KBM-7 (cell line): ENCODE data around the gene DCHS2.
"Not testable (repeated sequence)": the region's sequence is repeated elsewhere in the genome, so short reads cannot be mapped to it uniquely, and the experiment has no call there.

ENCODE experiments used
- DNase-seq: peaks from one replicate; pipeline ENCODE4 v3.0.0-alpha.2; 2015
- in situ Hi-C: fragments of 300-500 bp; cut with MboI; formaldehyde crosslinking; loops from 2 replicates; pipeline ENCODE4 v1.14.3; 2020; ENCODE audit warnings: low sequenced_read_pairs, low pct_unique_long_range_greater_than_20kb, mixed read lengths

DCHS2 gene

GRCh38 chr4:154305616-154306015 lies 186.0 kb downstream of the DCHS2 start:
- in situ Hi-C loops = no loop called here

GRCh38 chr4:154304679-154305078 lies 186.9 kb downstream of the DCHS2 start:
- DNase-seq = no peak
- in situ Hi-C loops = no loop called here

More at GRCh38 chr4:154305616-154306015, 186.0 kb downstream of the DCHS2 start:
- DNase-seq = no peak

- in situ Hi-C loops = no loop called here
- no peak for DNase-seq
These were observed 196.8 kb downstream of the DCHS2 start for GRCh38 chr4:154294652-154295350.

GRCh38 chr4:154293427-154293826 lies 198.2 kb downstream of the DCHS2 start:
- in situ Hi-C loops = no loop called here
- no peak for DNase-seq

- in situ Hi-C loops = no loop called here
- DNase-seq = no peak
These were observed 199.0 kb downstream of the DCHS2 start for GRCh38 chr4:154292589-154292988.

DNA sequence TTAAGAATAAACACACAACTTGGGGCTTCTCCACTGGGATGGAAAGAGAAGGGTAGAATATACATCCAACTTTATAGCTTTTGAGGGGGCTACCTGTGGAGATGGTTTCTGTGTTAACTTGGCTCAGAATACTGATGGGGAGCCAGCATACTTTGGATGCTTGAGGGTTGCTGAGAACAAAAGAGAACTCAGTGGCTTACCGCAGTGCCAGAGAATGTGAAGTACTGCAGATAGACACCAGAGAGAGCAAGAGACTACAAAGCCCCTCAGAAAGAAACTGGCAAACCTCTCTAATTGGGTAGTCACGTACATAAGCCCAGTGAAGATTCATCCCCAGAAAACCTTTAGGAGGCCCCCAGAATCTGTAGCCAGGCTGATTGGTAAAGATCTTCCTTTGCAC lies 214.4 kb downstream of the DCHS2 start:
- in situ Hi-C loops = no loop called here

GRCh38 chr4:154276496-154276895 lies 215.1 kb downstream of the DCHS2 start:
- no peak for DNase-seq
- in situ Hi-C loops = no loop called here

More for the DNA sequence above, 214.4 kb downstream of the DCHS2 start:
- no peak for DNase-seq

DNA sequence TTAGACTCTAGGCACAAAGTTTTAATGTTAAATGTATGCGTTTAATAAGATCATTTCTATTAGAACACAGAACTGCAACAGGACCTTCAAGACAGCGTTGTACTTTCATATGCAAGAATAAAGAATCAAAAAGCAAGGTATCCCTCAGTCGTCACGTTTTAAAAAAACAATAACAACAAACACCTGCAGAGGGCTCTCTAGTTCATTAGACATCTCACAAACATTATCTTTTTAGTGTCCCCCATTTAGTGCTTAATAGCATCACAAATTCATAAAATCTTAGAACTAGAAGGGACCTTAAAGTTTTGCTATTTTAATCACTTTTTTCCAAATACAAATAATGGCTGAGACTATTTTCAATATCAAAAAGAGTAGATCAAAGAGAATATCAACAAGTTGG lies 236.6 kb downstream of the DCHS2 start:
- no peak for DNase-seq
- in situ Hi-C loops = no loop called here

DNA sequence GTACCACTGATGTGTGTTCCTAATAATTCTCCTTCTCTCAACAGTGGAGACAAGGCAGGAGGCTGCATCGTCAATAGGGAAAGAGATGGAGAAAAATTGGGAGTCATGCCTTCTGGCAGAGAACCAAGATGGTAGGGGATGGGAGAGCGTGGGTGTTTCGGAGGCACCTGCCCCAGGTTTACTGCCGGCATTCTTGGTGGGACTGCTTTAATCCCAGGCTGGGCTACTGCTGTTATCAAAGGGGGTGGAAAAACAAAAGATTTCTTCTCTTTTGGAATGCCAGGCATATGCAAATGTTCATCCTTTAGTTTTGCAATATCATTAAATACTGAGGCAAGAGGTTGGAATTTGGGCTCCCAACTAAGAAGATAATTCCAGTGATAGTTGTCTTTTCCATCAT lies 257.0 kb downstream of the DCHS2 start:
- in situ Hi-C loops = no loop called here
- DNase-seq = no peak

GRCh38 chr4:154231806-154232478 lies 259.7 kb downstream of the DCHS2 start:
- in situ Hi-C loops = no loop called here
- no peak for DNase-seq

GRCh38 chr4:154230723-154231122 lies 260.9 kb downstream of the DCHS2 start:
- in situ Hi-C loops = no loop called here
- DNase-seq = no peak

- DNase-seq = no peak
- in situ Hi-C loops = no loop called here
These were observed 261.5 kb downstream of the DCHS2 start for GRCh38 chr4:154230091-154230490.

DNA sequence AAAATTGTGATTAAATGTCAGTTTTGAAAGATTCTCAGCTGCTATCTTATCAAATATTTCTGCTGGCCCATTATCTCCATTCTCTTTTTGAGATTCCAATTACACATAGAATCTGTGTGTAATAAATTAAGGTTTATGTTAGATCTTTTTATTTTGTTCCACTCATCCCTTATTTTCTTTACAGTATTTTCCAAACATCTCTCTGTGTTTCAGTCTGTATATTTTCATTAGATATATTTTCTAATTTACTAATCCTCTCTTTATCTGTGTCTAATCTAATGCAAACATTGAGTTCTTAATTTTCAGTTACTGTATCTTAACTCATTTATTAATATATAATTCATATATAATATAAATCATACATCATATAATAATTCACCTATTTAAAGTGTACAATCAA lies 268.7 kb downstream of the DCHS2 start:
- DNase-seq = no peak
- in situ Hi-C loops = no loop called here

GRCh38 chr4:154218051-154218450 lies 273.5 kb downstream of the DCHS2 start:
- in situ Hi-C loops = no loop called here

DNA sequence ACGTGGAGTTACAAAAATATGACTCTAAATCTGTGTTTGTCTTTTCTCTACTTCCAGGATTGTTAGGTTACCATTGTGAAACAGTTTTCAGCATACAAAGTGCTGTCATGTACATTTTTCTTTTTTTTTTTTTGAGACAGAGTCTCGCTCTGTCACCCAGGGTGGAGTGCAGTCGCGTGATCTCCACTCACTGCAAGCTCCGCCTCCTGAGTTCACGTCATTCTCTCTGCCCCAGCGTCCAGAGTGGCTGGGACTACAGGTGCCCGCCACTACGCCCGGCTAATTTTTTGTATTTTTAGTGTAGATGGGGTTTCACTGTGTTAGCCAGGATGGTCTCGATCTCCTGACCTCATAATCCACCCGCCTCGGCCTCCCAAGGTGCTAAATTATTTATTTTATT lies 274.2 kb downstream of the DCHS2 start:
- DNase-seq, in situ Hi-C loops: not testable (repeated sequence)

More at GRCh38 chr4:154218051-154218450, 273.5 kb downstream of the DCHS2 start:
- DNase-seq = no peak

GRCh38 chr4:154211506-154211905 lies 280.1 kb downstream of the DCHS2 start:
- in situ Hi-C loops = no loop called here
- DNase-seq = no peak

DNA sequence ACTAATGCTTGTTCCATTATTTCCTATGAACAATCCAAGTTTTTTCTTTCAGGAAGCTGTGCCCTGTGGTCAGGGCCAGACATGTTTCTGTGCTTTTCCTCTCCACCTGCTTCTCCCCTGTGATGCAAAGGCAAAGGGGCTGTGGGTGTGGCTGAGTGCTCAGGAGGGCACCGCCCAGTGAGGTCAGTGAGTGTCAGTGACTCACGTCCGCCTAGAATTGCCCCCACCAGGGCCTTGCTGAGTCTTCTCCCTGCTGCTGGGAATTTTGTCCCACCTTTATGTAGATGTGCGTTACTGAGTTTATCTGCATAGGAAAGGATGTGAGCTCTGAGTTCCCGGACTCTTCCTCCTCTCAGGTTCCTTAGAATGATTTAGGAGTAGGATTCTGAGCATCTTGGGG lies 283.2 kb downstream of the DCHS2 start:
- no peak for DNase-seq
- in situ Hi-C loops = no loop called here

GRCh38 chr4:154205471-154205870 lies 286.1 kb downstream of the DCHS2 start:
- no peak for DNase-seq
- in situ Hi-C loops = no loop called here

- in situ Hi-C loops = no loop called here
These were observed 296.9 kb downstream of the DCHS2 start for GRCh38 chr4:154194649-154195048.

GRCh38 chr4:154192585-154192984 lies 299.0 kb downstream of the DCHS2 start:
- in situ Hi-C loops = no loop called here
- DNase-seq = no peak

More at GRCh38 chr4:154194649-154195048, 296.9 kb downstream of the DCHS2 start:
- DNase-seq = no peak

DNA sequence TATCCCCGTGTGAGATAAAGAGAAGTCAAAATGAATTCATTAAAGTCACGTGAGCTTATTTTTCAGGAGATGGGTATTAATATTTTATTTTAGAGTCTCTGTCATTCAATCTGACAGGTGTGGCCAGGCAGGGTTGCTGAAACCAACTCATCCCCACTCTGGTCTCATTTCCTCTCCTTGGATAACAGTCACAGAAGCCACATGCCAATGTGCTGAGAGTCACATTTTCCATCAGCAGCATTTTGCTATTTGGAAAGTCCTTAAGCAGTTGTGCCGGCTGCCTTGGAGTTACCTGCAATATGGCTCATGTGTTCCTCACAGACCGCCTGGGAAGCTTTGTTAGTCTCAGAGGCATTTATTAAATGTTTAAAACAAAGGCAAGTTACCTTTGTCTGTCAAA lies 302.3 kb downstream of the DCHS2 start:
- in situ Hi-C loops = no loop called here
- DNase-seq = no peak
